ENCODE measurements around the gene RTN4R. TPM values are rescaled to one million over a fixed set of nuclear protein-coding genes. Genes with fewer than 3 reads are reported as not detected.
A peak's percentile ranks its signal among the peaks of the same experiment; 100 is the strongest.
"Not testable (repeated sequence)": the region's sequence is repeated elsewhere in the genome, so short reads cannot be mapped to it uniquely, and the experiment has no call there.

The RTN4R gene
- polyA plus RNA-seq (ENCODE audit: insufficient read length in 4 of 4): 10 to 100 TPM in 1 of 4 donors, 1 to 10 TPM in 3; 3.8 to 10.4 (median 7.1) TPM

DNA sequence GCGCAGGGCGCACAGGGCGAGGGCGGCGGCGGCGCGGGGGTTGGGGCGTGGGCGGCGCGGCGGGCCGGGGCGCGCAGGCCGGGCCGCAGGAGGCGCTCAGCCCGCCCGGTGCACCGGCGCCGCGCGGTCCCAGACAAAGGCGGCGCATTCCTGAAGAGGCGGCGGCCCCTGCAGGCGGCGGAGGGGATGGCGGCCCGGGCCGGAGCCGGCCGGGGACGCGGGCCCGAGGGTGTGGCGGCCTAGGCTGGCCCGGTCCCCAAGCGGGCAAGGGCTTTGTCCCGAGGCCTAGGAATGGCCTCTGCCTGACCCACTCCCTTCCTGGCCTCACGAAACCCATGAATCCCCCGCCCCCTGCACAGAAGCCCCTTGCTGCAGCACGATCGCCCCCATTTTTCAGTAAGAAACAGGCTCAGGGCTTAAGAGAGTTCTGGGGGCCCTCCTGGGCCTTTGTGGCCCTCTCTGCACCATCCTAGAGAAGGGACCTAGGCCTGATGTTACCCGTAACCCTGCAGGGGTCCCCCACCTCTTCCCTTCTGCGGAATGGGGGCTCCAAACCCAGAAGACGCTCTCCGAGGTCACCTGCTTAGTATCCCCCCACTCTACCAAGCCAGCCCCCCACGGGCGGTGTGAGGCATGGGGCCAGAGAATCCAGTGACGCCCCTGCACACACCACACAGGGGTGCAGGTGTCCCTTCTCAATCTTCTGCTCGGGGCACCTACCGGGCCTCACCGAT lies at the start of gene RTN4R:
Gene RTN4R, minus strand, starts transcription at position 40 of the 734 bp plus-strand sequence. CDS start 226 bp downstream, outside the sequence.
- peak in 1 of 4 donors; percentile 39 for DNase-seq (ENCODE audit: low read depth in 4 of 4, low spot score in 2 of 4)

DNA sequence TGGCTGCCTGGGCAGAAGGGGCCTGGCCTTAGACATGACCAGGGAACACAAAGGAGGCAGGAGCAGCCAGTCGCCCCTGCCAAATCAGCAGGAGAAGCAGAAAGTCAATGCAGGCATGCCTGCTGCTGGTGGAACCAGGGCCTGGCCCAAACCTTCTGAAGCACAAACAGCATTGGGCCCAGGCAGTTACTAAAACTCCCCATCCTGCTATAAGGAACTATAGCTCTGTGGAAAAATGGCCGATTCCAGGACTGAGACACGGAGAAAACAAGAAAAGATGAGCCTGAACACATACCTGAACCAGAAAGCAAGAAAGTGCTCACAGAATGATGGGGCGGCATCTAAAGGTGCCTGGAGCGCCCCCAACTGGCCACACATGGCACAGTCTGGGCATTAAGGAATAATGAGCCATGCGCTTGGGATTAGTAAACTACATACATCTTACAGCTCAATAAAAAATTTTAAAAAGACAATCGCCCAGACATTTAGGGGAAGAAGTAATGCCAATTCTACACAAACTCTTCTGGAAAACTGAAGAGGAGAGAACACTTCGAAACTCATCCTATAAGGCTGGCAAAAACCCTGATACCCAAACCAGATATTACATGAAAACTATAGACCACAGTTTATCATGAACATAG lies 49.4 kb upstream of the RTN4R start:
- not testable (repeated sequence) for DNase-seq (ENCODE audit: low read depth in 4 of 4, low spot score in 2 of 4)

- no peak for DNase-seq (ENCODE audit: low read depth in 4 of 4, low spot score in 2 of 4)
Observed at GRCh38 chr22:20316844-20317401, 48.8 kb upstream of the RTN4R start.

GRCh38 chr22:20316217-20316843 lies 48.2 kb upstream of the RTN4R start:
- no peak for DNase-seq (ENCODE audit: low read depth in 4 of 4, low spot score in 2 of 4)

- no peak for DNase-seq (ENCODE audit: low read depth in 4 of 4, low spot score in 2 of 4)
Observed at GRCh38 chr22:20315337-20316216, 47.5 kb upstream of the RTN4R start.

- not testable (repeated sequence) for DNase-seq (ENCODE audit: low read depth in 4 of 4, low spot score in 2 of 4)
Observed at GRCh38 chr22:20314741-20315336, 46.7 kb upstream of the RTN4R start.

GRCh38 chr22:20314206-20314605 lies 46.1 kb upstream of the RTN4R start:
- DNase-seq (ENCODE audit: low read depth in 4 of 4, low spot score in 2 of 4): not testable (repeated sequence)

- DNase-seq (ENCODE audit: low read depth in 4 of 4, low spot score in 2 of 4): not testable (repeated sequence)
Observed at GRCh38 chr22:20313306-20314077, 45.4 kb upstream of the RTN4R start.

GRCh38 chr22:20312396-20313191 lies 44.5 kb upstream of the RTN4R start:
- no peak for DNase-seq (ENCODE audit: low read depth in 4 of 4, low spot score in 2 of 4)

DNA sequence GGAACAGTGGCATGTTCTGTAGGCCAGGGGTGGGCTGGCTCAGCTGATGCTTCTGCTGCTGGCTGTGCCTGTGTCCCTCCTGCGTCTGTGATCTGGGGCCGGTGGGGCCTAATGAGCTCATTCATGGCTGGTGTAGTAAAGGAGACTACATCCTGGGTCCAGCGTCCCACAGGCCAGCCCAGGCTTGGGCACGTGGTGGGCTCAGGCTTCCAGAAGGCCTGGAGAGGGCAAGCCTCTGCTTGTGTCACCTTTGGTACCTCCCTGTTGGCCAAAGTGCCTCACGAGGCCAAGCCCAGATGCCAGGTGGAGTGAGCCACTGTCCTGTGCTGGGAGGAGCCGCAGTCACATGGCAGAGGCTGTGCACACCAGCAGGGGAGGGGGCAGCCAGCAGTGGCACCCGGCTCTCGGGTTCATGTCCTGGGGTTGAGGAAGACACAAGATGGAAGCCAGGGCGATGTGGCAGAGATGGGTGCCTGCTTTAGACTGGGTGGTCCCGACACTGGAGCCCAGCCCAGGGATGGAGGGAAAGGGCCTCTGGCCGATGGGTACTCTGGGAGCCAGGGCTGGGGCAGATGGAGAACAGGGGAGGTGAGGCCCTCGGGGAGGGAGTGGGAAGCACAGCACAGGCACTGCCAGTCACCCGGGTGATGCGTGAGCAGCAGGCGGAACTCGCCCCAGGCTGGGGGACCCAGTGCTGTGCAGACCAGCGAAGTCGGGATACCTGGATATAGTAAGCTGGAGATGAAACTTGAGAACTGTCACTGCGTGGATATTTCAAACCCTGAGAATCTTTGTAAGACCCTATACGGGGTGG lies 43.3 kb upstream of the RTN4R start:
- DNase-seq (ENCODE audit: low read depth in 4 of 4, low spot score in 2 of 4): not testable (repeated sequence)

DNA sequence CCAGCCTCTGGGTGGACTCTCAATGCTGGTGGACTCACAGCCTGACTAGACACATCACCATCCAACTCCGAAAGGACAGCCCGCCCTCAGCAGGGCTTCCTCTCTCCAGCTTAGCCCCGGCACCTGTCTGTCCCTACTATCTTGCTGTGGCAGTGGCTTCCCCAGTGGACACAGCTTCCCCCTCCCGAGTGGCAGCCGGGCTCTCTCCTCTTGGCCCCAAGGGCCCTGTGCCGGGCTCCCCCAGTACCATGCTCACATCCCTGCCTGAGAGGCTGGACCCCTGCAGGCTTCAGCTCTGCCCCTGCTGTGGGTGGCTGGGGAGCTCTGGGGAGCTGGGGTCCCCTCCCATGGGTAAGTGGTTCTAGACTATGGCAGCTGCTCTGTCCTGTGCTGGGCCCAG lies 42.7 kb upstream of the RTN4R start:
- not testable (repeated sequence) for DNase-seq (ENCODE audit: low read depth in 4 of 4, low spot score in 2 of 4)

DNA sequence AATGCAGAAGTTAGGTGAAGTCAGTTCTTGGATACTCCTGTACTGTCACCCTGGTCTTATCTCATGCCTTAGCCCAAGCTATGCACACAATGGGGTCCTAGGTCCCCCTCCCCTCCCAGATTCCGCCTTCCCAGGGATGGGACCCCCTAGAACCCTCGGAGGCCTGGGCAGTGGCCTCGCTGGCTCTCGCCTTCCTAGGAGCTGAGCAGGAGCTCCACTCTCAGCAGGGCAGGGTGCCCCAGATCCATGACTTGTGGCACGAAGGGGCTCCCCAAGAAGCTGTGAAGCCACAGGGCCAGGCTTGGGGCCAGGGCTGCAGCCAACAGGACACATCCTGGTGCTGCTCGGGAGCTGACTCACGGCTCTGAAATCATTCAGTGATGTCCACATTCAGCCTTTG lies 42.1 kb upstream of the RTN4R start:
- not testable (repeated sequence) for DNase-seq (ENCODE audit: low read depth in 4 of 4, low spot score in 2 of 4)

DNA sequence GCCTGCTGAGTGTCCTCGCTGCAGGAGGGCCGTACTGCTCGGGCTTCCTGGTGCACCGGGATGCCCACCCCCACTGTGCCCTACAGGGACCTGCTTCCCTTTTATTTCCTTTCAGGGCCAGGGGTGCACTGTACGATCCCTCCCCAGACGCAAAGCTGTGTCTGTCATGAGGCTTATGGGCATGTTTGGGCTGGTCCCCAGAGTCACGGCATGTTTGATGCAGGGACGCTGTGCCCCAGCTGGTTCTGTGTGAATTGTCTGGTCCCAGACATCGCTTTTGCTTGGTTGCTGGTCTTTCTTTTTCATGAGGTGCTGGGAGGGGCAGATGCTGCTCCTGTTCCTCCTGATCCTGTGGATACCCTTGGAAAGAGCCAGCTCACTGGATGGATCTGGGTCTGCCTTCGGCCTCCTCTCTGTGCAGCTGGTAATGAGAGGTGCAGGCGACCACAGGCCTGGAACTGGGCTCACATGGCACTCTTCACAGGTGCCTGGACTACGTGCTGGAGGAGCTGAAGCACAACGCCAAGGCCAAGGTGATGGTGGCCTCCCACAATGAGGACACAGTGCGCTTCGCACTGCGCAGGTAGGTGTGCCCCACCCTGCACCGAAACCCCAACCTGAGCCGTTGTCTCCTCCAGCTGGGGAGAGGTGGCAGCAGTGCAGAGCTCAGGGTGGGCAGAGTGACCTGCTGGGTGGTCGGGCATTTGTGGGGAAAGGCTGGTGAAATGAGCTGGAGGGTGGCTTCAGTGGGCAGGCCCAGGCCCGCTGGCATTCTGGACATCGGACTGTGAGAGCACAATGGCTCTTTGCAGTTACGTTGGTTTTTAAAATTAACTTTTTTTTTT lies 40.9 kb upstream of the RTN4R start:
- not testable (repeated sequence) for DNase-seq (ENCODE audit: low read depth in 4 of 4, low spot score in 2 of 4)

DNA sequence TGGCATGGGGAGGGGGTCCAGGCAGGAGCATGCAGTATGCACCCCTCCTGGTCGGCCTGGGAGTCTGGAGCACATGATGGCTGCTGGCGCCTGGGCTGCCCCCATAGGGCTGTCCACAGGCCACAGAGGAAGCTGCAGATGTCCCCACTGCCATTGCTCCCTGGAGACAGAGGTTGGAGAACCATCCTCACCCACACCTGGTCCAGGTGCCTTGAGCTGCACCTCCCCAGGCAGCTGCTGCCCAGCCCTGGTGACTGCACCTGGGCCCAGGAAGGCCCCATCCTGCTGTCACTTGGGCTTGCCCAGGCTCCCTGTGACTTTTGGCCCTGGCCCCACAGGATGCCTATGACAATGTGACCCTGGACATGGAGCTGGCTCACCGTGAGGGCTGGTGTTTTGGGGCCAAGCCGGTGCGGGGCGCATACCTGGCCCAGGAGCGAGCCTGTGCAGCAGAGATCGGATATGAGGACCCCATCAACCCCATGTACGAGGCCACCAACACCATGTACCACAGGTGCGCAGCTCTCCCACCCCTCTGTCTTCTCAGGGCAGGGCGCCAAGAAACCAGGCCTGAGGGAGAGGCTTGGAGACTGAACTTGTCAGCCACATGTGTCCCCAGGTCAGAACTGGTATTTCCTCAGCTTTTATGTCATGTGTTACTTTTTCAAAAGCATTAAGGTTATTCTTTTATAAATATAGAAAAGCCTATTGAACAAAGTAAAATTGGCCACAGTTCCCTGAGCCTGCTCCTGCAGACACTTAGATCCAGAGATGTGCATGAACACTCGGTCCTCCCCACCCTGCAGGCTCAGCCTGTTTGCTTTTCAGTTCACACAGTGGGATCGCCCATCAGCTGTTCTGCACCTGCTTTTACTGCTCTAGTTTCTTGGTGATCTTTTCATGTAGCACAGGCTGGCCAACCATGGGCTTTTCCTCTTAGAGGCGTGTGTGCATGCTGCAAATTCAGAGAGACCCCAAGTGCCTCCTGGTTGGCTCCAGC lies 39.6 kb upstream of the RTN4R start:
- not testable (repeated sequence) for DNase-seq (ENCODE audit: low read depth in 4 of 4, low spot score in 2 of 4)
